Measurements from ENCODE around the gene BICRAL.
A peak's percentile ranks its signal among the peaks of the same experiment; 100 is the strongest.
"Not testable (repeated sequence)": the region's sequence is repeated elsewhere in the genome, so short reads cannot be mapped to it uniquely, and the experiment has no call there.

BICRAL gene

DNA sequence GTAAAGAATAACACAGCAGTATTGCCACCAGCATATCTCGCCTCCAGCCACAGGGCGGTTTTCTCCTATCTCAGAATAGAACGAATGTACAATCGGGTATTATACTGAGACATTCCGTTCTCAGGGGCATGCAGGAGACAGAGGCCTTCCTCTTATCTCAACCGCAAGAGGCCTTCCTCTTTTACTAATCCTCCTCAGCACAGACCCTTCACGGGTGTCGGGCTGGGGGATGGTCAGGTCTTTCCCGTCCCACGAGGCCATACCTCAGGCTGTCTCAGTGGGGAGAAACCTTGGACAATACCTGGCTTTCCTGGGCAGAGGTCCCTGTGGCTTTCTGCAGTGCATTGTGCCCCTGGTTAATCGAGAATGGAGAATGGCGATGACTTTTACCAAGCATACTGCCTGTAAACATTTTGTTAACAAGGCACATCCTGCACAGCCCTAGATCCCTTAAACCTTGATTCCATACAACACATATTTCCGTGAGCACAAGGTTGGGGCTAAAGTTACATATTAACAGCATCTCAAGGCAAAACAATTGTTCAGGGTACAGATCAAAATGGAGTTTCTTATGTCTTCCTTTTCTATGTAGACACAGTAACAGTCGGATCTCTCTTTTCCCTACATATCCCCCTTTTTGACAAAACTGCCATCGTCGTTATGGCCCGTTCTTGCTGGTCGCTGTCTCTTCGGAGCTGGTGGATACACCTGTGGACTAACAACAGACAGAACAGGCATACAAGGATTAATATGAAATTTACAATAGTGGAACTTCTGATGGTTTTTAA is 112.4 kb downstream of the BICRAL start:
- not testable (repeated sequence) for DNase-seq

DNA sequence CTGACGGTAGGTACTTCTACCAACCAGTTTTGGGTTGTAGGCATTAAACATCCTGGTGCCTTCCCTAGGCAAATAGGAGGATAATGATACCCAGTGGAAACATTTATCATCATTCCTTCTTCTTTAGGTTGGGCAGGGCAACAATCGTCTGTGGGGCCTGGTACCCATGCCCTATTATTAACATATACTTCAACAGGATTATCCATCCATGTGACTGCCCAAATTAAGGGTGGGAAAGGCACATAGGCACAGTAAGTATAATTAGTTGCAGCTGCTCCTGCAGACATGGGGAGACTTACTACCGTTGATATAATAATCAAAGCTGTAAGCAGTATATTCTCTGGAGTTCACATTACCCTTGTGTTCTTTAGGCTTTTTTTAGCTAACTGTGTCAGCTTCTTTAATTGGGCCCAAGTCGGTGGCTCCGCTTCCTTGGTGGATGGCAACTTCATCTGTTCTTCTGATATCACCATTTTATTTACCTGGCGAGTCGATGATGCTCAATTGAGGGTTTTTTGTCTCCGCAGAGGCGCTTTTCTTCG is 114.4 kb downstream of the BICRAL start:
- no peak for DNase-seq

DNA sequence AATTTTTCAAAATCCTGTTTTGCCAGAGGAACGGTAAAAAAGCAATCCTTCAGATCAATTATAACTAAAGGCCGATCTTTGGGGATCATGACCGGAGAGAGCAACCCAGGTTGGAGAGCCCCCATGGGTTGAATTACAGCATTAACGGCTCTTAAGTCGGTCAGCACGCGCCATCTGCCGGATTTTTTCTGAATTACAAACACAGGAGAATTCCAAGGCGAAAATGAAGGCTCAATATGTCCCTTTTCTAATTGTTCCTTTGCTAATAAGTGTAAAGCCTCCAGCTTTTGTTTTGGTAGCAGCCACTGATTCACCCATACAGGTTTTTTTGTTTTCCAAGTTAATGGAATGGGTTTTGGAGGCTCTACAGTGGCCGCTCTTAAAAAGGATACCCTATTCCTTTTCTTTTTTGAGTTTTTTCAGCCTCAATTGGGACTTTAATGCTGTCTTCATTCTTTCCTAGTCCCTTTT is 117.1 kb downstream of the BICRAL start:
- DNase-seq, result peak in 10 of 14 donors; percentile 2 to 61 (median 26)

DNA sequence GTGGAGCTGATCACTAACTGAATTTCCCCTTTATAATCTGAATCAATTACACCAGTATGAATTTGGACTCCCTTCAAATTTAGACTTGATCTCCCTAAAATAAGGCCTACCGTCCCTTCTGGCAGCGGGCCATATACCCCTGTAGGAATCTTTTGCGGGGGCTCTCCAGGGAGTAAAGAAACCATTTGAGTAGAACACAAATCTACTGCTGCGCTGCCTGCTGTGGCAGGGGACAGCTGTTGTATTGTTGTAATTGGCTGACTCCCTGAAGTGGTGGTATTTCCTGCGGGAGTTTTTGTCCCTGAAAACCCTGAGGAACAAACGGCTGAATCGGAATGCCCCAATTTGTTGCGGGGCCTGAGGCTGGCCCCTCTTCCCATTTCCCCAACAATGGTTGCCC is 118.0 kb downstream of the BICRAL start:
- DNase-seq, result no peak

DNA sequence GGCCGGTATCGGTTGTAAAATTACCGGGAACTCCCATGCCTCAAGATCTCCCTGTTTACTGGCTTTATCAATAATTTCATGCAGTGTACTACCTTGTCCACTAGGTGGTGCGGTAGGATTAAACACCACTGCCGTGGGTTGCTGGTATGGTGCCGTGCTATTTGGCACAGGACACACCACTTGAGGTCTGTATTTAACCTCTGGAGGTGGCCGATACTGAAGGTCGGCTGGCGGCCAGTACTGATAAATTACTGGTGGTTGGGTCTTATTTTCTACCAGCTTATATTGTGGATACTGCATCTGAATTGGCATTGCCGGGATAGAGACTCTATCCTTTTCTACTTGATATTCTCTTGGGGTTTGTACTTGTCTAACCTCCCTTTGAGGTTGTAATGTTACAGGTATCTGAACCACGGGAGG is 119.7 kb downstream of the BICRAL start:
- DNase-seq, result peak in 12 of 14 donors; percentile 21 to 74 (median 45)

DNA sequence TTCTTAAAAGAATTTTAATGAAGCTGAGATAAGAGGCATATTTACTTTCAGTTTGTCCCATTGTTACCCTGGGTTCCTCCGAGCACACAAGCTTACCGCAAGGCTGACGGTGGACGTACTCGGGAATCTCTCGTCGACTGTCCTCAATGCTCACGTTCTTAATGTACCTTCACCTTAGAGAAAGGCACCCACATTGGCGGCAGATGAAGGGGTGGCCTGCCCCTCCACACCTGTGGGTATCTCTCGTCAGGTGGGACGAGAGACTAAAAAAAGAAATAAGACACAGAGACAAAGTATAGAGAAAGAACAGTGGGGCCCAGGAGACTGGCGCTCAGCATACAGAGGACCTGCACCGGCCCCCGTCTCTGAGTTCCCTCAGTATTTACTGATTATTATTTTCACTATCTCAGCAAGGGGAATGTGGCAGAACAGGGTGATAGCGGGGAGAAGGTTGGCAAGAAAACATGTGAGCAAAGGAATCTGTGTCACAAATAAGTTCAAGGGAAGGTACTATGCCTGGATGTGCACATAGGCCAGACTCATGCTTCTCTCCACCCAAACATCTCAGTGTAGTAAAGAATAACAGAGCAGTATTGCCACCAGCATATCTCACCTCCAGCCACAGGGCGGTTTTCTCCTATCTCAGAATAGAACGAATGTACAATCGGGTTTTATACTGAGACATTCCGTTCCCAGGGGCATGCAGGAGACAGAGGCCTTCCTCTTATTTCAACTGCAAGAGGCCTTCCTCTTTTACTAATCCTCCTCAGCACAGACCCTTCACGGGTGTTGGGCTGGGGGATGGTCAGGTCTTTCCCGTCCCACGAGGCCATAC is 120.8 kb downstream of the BICRAL start:
- not testable (repeated sequence) for DNase-seq

DNA sequence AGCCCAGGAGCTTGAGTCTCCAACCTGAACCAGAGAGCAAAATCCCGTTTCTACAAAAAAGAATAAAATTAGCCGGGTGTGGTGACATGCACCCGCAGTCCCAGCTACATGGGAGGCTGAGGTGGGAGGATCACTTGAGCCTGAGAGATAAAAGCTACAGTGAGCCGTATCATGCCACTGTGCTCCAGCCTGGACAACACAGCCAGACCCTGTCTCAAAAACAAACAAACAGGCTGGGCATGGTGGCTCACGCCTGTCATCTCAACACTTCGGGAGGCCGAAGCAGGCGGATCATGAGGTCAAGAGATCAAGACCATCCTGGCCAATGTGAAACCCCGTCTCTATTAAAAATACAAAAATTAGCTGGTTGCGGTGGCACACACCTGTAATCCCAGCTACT is 122.6 kb downstream of the BICRAL start:
- DNase-seq, result no peak

DNA sequence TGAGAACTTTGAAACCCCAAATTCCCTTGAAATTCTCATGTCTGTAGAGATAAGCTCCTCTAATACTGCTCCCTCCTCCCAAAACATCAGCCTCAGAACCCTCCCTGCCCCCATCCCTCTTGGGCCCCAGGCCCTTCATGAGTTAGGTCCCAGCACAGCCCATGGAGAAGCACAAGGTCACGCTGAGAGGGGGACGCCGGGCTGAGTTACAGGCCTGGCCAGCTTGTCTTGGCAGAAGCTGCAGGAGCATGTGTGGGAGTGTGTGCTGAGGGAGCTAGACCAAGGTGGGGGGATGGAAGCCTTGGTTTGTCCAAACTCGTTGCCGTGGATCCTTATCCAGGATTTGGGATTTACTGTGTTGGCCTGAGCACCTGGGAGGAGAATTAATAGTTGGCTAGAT is 125.5 kb downstream of the BICRAL start:
- no peak for DNase-seq

DNA sequence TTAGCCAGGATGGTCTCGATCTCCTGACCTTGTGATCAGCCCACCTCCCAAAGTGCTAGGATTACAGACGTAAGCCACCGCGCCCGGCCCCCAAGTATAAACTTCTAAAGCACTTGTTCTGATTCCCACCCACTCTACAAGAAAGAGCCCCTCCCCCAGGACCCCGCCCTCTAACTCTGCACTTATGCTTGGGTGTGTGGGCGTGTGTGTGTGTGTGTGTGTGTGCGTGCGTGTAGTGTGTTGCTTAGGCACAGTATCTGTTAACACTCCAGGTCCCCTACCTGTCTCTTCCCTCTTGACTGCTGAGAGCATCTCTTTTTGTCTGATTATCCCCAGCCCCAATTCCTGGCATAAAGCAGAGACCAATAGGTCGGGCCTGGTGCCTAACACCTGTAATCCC is 128.0 kb downstream of the BICRAL start:
- no peak for DNase-seq

DNA sequence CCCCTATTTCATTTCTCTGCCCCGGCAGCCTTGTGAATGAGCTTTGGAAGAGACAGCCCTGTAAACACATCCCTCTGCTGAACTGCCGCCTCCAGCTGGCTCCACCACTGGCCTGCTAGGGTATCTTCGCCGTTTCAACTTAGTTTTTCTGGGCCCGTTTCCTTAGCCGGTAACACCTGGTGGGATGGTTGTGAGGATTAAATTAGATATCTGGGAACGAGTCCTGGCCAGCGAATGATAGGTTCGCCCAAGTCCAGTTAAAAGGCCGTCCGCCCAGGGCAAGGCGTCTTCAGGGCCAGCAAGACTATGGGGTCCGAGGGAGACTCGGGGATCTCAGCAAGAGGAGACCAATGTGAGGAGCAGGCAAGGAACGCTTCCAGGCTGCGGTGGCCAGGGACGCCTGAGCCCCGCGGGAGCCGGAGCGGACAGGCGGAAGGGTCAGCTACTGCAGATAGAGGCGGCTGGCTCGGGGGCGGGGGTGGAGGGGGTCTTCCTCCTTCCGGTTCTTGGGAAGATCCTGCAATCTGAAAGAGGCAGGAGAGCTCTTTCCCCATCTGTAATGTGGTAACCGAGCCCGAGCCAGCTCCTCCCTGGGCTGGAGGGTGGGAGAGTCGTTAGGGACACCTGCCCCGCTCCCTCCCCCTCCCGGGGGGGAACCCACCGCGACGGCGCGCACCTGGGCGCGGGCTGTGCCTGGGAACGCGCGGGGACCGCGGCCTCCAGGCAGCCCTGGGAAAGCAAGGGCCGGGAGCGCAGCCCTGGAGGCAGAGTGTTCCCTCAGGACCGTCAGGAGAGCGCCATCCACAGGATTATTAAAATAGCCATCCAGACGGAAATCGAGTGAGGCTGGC is 129.5 kb downstream of the BICRAL start:
- no peak for DNase-seq

DNA sequence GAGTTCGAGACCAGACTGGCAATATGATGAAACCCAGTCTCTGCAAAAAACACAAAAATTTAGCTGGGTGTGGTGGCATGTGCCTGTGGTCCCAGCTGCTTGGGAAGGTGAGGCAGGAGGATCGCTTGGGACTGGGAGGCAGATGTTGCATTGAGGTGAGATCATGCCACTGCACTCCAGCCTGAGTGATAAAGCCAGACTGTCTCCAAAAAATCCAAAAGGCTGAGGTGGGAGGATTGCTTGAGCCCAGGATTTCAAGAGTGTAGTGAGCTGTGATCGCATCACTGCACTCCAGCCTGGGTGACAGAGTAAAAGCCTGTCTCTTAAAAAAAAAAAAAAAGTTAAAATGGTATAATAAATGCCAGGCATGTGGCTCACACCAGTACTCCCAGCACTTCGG is 132.7 kb downstream of the BICRAL start:
- no peak for DNase-seq

DNA sequence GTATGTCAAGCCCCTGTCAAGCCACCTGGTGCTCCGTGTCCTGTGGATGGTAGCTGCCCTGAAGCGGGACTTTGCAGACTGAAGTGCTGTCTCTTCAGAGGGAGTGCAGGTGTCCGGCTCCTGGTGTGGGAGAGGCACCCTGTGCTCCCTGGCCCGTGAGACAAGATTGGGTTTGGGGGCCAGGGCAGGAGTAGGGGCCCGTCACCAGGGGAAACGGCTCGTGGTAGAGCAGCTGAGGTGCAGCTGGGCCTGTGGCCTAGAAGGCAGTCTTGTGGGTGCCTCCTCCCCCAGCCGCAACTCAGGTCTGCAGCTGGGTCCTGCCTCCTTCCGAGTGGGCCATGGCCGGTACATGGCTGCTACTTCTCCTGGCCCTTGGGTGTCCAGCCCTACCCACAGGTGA is 133.9 kb downstream of the BICRAL start, which contains the start of gene PTCRA:
Gene PTCRA (plus strand): TSS at position 322 of the 400 bp plus-strand sequence. CDS start 17 bp downstream, at position 339.
- no peak for DNase-seq

DNA sequence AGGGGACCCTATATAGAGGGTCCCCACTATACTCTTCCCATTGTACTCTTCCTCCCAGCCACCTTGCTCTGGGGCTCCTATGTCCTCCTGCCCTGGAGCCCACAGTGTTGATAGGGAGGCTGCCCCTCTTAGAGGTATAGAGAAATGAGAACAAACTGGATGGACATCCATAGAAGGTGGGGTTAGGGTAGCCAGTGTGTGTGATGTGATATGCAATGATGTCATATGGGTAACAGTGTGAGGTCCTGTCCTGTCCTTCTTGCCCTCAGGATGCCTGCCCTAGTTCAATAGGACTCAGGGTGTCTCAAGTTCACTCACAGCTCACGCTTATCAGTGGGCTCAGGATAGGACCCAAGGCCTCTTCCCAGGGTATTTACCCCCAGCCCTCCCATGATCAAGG is 134.4 kb downstream of the BICRAL start:
- no peak for DNase-seq
